NK-92 treated with Interleukin-12 subunit alpha and Interleukin-12 subunit beta, amount 100 ng/mL, for 24 hours (cell line): Measurements from ENCODE around the gene COL20A1.

Experiments
- DNase-seq: peaks from one replicate; lab custom pipeline; 2025; lab: John Stamatoyannopoulos, UW

Gene COL20A1

GRCh38 chr20:63320616-63321147 is 27.7 kb downstream of the COL20A1 start:
- no peak for DNase-seq

GRCh38 chr20:63321148-63321831 is 28.3 kb downstream of the COL20A1 start:
- no peak for DNase-seq

GRCh38 chr20:63322146-63322932 is 29.4 kb downstream of the COL20A1 start:
- DNase-seq: no peak

- DNase-seq: no peak
Observed at GRCh38 chr20:63322933-63323273, 29.9 kb downstream of the COL20A1 start.

- DNase-seq: no peak
Observed at GRCh38 chr20:63323357-63323981, 30.5 kb downstream of the COL20A1 start.

GRCh38 chr20:63325021-63325471 is 32.1 kb downstream of the COL20A1 start:
- no peak for DNase-seq

GRCh38 chr20:63325554-63326313 is 32.7 kb downstream of the COL20A1 start:
- no peak for DNase-seq

- DNase-seq: no peak
Observed at GRCh38 chr20:63326314-63327230, 33.6 kb downstream of the COL20A1 start.

GRCh38 chr20:63327231-63327745 is 34.3 kb downstream of the COL20A1 start:
- DNase-seq: no peak

GRCh38 chr20:63328026-63328700 is 35.2 kb downstream of the COL20A1 start:
- DNase-seq: no peak

- no peak for DNase-seq
Observed at GRCh38 chr20:63328718-63329275, 35.8 kb downstream of the COL20A1 start.

- DNase-seq: no peak
Observed at GRCh38 chr20:63329331-63330083, 36.5 kb downstream of the COL20A1 start.

GRCh38 chr20:63330084-63330760 is 37.2 kb downstream of the COL20A1 start:
- DNase-seq: no peak

- no peak for DNase-seq
Observed at GRCh38 chr20:63330940-63331339, 38.0 kb downstream of the COL20A1 start.

GRCh38 chr20:63331741-63332400 is 38.9 kb downstream of the COL20A1 start:
- DNase-seq: no peak

GRCh38 chr20:63332488-63333240 is 39.7 kb downstream of the COL20A1 start:
- no peak for DNase-seq

- DNase-seq: no peak
Observed at GRCh38 chr20:63333241-63333836, 40.4 kb downstream of the COL20A1 start.
